ENCODE results near the gene ST6GALNAC4. TPM values are rescaled to one million over a fixed set of nuclear protein-coding genes. Genes with fewer than 3 reads are reported as not detected.
A peak's percentile ranks its signal among the peaks of the same experiment; 100 is the strongest.

ST6GALNAC4 gene
- total RNA-seq, 1 experiment from 2014 or later = 26.5 TPM

GRCh38 chr9:127905788-127906191 lies 11.1 kb downstream of the ST6GALNAC4 start:
- Histone ChIP-seq H3K27ac (no peak overlapping the region), H3K27me3 (replicated peaks) (no peaks in the 10 kb centered on the region), H3K4me1 (replicated peaks) (peaks cover 60% of the 10 kb centered on the region), H3K36me3 (peaks cover 14% of the 10 kb centered on the region), H3K4me3 (no peak overlapping the region), H3K9me3 (replicated peaks) (no peaks in the 10 kb centered on the region)
- no peak for DNase-seq (ENCODE audit: low read depth in 1 of 2, low spot score in 2 of 2)

DNA sequence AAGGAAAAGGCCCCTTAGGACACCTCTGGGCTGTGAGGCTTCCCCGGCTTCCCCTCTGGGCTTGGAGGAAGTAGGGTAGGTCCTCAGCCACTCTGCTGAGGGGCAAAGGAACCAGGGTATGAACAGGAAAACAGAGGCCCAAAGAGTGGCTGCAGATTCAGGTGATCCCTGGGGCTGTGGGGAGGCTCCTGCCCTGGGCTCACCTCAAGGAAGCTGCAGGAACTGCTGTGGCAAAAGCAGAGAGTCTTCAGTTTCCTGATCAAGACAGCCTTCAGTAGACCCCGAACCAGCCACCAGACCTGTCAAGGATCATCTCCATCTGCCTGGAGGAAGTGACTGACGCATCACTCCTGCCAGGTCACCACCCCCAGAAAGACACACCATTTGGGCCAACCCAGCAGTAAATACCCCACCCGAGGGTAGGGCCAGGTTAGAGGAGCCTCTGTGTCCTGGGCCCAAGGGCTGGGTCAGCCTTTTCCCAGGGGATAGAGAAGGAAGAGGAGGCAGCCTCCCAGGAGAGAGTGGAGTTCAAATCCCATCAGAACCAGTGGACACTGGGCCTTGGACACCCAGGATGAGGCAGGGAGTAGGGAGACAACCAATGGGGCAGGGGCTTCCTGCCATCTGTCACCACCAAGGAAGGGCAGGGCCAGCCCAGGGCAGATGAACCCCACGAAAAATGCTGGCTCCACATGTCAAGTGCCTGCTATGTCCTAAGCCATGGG lies 11.7 kb downstream of the ST6GALNAC4 start:
- peaks cover 12% of the 10 kb centered on the region for H3K36me3 ChIP-seq
- H3K4me1 ChIP-seq (replicated peaks) = peaks cover 58% of the 10 kb centered on the region
- no peak overlapping the region for H3K4me3 ChIP-seq
- H3K27me3 ChIP-seq (replicated peaks) = no peaks in the 10 kb centered on the region
- H3K9me3 ChIP-seq (replicated peaks) = no peaks in the 10 kb centered on the region
- H3K27ac ChIP-seq = peak overlapping the region; percentile 59
- DNase-seq (ENCODE audit: low read depth in 1 of 2, low spot score in 2 of 2) = no peak

DNA sequence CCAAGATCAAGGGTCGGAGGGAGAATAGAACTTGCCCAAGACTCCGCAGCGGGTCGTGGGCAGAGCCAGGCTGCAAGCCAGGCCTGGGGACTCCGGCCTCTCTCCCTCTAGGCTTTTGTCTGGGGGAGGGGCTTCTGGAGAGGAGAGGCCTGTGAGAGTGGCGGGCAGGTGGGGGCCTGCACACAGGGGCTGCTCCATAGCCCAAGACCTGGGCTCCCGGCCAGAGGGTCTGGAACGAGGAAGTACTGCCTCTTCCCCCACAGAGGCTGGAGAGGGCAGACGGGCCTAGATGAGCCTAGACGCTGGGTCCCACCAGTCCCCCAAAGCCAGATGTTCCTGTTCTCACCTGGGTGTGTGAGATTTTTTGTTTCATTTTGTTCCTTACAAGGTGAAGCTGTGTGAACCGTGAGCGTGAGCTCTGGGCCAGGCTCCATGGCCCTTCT lies 12.3 kb downstream of the ST6GALNAC4 start:
- Histone ChIP-seq H3K4me1 (replicated peaks) (peaks cover 64% of the 10 kb centered on the region), H3K27ac (peak overlapping the region; percentile 59), H3K4me3 (no peak overlapping the region), H3K9me3 (replicated peaks) (no peaks in the 10 kb centered on the region), H3K36me3 (peaks cover 7% of the 10 kb centered on the region), H3K27me3 (replicated peaks) (no peaks in the 10 kb centered on the region)
- DNase-seq (ENCODE audit: low read depth in 1 of 2, low spot score in 2 of 2) = no peak

DNA sequence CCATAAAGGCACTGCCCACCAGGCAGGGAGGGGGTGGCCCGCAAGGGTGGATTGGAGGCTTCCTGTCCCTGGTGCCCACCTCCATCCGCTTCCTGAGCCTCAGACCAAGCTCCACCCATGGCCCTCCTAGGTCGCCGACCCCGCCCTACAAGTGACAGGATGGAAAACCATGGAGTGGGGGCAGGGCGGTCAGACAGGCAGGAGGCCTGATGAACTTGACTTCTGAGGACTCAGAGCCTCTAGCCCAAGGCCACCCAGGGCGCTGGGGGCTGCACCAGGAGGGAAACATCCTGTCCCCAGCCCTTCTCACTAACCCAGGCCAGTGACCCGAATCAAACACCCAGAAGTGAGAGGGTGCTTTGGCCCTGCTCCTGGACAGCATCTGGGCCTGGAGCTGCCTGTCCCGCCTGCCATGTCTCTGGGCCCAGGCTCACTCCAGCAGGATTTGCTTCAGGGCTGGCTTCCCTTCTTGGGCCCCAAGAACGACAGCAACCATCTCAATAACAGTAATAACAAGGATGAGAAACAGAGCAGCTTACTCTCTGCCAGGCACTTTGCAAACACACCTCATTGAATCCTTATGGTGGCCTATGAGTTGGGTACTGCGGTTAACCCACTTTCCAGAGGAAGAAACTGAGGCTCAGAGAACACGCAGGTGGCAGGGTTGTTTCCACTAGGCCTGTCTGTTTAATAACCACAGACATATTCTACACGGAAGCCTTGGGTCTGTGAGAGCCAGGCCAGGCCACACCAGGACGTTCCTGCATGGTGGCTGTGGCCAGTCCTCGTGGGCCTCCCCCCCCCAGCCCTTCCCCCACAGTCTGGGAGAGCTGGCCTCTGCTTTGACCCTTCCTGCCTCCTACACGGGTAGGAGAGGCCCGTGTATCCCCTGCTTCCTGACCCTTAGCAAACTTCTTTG lies 13.0 kb downstream of the ST6GALNAC4 start:
- H3K4me3 ChIP-seq = no peak overlapping the region
- H3K27me3 ChIP-seq (replicated peaks) = no peaks in the 10 kb centered on the region
- H3K9me3 ChIP-seq (replicated peaks) = no peaks in the 10 kb centered on the region
- peaks cover 8% of the 10 kb centered on the region for H3K36me3 ChIP-seq
- peak; percentile 95 to 99 for DNase-seq (ENCODE audit: low read depth in 1 of 2, low spot score in 2 of 2)
- peaks cover 68% of the 10 kb centered on the region for H3K4me1 ChIP-seq (replicated peaks)
- peak overlapping the region; percentile 59 for H3K27ac ChIP-seq

- peak within 1 kb of the TSS; percentile 83 for H3K4me3 ChIP-seq
- H3K27ac ChIP-seq = peak within 1 kb of the TSS; percentile 78
- H3K27me3 ChIP-seq (replicated peaks) = no peaks in the 10 kb centered on the region
- H3K36me3 ChIP-seq = peaks cover 41% of the 10 kb centered on the region
- H3K9me3 ChIP-seq (replicated peaks) = no peaks in the 10 kb centered on the region
- peaks cover 56% of the 10 kb centered on the region for H3K4me1 ChIP-seq (replicated peaks)
- peak; percentile 54 to 66 for DNase-seq (ENCODE audit: low read depth in 1 of 2, low spot score in 2 of 2)
Observed at GRCh38 chr9:127899128-127899943, 17.5 kb downstream of the ST6GALNAC4 start, which contains the start of gene ST6GALNAC6. TSS of gene ST6GALNAC6 (minus strand) at chr9:127899603. CDS start at chr9:127897981, 1,622 bp downstream.

- DNase-seq (ENCODE audit: low read depth in 1 of 2, low spot score in 2 of 2) = peak; percentile 51 to 74
- Histone ChIP-seq H3K4me3 (peak overlapping the region; percentile 83), H3K4me1 (replicated peaks) (peaks cover 49% of the 10 kb centered on the region), H3K27me3 (replicated peaks) (no peaks in the 10 kb centered on the region), H3K27ac (peak overlapping the region; percentile 64), H3K9me3 (replicated peaks) (peaks cover 2% of the 10 kb centered on the region), H3K36me3 (peaks cover 48% of the 10 kb centered on the region)
Observed at GRCh38 chr9:127898433-127899127, 18.3 kb downstream of the ST6GALNAC4 start.

GRCh38 chr9:127897193-127897692 lies 19.6 kb downstream of the ST6GALNAC4 start:
- Histone ChIP-seq H3K4me3 (no peak overlapping the region), H3K36me3 (peaks cover 62% of the 10 kb centered on the region), H3K9me3 (replicated peaks) (peaks cover 6% of the 10 kb centered on the region), H3K27ac (no peak overlapping the region), H3K27me3 (replicated peaks) (no peaks in the 10 kb centered on the region), H3K4me1 (replicated peaks) (peaks cover 40% of the 10 kb centered on the region)
- DNase-seq (ENCODE audit: low read depth in 1 of 2, low spot score in 2 of 2) = peak in 1 of 2 experiments; percentile 60

DNA sequence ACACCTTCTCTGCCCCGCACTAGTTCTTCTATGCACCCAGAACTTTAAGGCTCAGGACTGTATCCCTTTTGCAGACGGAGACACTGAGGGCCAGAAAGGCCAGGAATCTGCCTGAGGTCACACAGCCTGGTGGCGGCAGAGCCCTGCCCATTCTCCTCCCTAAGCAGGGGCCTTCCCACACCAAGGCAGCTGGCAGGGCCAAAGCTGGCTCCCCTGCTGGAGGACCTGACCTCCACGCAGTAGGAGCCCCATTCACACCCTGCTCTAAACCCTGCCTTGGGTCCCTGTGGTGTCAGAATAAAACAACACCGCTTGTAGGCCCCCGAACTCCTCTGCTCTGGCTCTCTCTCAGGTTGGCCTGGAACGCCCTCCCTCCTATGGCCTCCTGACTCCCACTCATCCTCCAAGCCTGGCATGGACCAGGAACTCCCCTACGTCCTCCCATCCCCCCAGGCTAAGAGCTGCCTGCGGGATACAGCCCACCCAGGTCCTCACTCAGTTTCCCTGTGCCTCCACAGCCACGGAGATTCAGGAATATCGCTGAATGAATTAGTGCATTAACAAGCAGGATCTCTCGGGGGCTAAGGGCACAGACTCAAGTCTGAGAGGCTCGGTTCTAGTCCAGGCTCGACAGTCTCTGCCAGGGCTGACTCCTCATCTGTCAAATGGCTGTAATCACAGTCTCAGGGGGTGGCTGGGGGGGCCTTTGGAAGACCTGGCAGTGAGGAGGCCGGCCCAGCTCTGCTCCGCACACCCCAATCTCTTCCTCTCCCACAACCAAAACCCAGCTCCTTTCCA lies 20.2 kb downstream of the ST6GALNAC4 start:
- DNase-seq (ENCODE audit: low read depth in 1 of 2, low spot score in 2 of 2) = no peak
- H3K27ac ChIP-seq = no peak overlapping the region
- H3K4me3 ChIP-seq = no peak overlapping the region
- H3K36me3 ChIP-seq = peaks cover 65% of the 10 kb centered on the region
- H3K4me1 ChIP-seq (replicated peaks) = peaks cover 35% of the 10 kb centered on the region
- H3K9me3 ChIP-seq (replicated peaks) = peaks cover 6% of the 10 kb centered on the region
- no peaks in the 10 kb centered on the region for H3K27me3 ChIP-seq (replicated peaks)

GRCh38 chr9:127895811-127896210 lies 21.0 kb downstream of the ST6GALNAC4 start:
- peaks cover 28% of the 10 kb centered on the region for H3K4me1 ChIP-seq (replicated peaks)
- DNase-seq (ENCODE audit: low read depth in 1 of 2, low spot score in 2 of 2) = no peak
- H3K36me3 ChIP-seq = peaks cover 70% of the 10 kb centered on the region
- peaks cover 6% of the 10 kb centered on the region for H3K9me3 ChIP-seq (replicated peaks)
- no peaks in the 10 kb centered on the region for H3K27me3 ChIP-seq (replicated peaks)
- H3K27ac ChIP-seq = no peak overlapping the region
- no peak overlapping the region for H3K4me3 ChIP-seq

DNA sequence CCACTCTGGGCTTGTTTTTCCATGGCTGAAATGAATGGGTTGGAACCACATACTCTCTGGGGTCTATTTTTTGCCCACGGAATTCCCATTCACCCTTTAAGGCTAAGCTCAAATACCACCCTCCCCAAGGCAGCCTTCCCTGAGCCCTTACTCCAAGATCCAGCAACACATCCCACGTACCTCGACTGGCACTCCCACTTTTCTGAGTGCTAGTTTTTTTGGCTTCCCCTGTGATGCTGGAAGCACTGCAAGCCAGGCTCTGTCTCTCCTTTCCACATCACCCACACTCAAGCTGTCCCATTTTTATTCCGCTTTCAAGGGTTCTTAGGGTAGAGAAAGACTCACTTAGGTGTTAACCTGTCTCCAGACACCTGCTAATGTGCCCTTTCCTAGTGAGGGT lies 23.4 kb downstream of the ST6GALNAC4 start:
- H3K9me3 ChIP-seq (replicated peaks) = peaks cover 6% of the 10 kb centered on the region
- peaks cover 11% of the 10 kb centered on the region for H3K4me1 ChIP-seq (replicated peaks)
- H3K36me3 ChIP-seq = peaks cover 79% of the 10 kb centered on the region
- no peak overlapping the region for H3K27ac ChIP-seq
- no peak overlapping the region for H3K4me3 ChIP-seq
- H3K27me3 ChIP-seq (replicated peaks) = no peaks in the 10 kb centered on the region
- no peak for DNase-seq (ENCODE audit: low read depth in 1 of 2, low spot score in 2 of 2)

- no peak for DNase-seq (ENCODE audit: low read depth in 1 of 2, low spot score in 2 of 2)
- Histone ChIP-seq H3K9me3 (replicated peaks) (peaks cover 6% of the 10 kb centered on the region), H3K27me3 (replicated peaks) (no peaks in the 10 kb centered on the region), H3K4me3 (no peak overlapping the region), H3K36me3 (peaks cover 80% of the 10 kb centered on the region), H3K27ac (no peak overlapping the region), H3K4me1 (replicated peaks) (peaks cover 8% of the 10 kb centered on the region)
Observed at GRCh38 chr9:127892831-127893230, 24.0 kb downstream of the ST6GALNAC4 start.

DNA sequence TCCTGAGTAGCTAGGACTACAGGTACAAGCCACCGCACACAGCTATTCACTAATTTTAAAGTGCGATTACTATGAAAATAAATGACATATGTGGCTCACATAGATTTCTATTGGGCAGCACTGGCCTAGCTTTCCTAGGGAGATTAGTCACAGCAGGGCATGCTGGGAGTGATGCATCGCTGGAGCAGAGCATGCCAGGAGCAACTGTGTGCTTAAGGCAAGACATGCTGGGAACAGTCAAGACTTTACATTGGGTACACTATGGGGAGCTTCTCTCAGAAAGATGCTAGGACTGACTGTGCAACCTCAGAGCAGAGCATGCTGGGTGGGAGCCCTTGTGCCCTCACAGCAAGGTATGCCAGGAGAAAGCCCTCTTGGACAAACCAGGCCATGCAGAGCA lies 26.8 kb downstream of the ST6GALNAC4 start:
- H3K36me3 ChIP-seq = peaks cover 81% of the 10 kb centered on the region
- H3K9me3 ChIP-seq (replicated peaks) = peaks cover 6% of the 10 kb centered on the region

More for the DNA sequence above, 26.8 kb downstream of the ST6GALNAC4 start:
- H3K27ac ChIP-seq = no peak overlapping the region
- no peak overlapping the region for H3K4me3 ChIP-seq
- H3K27me3 ChIP-seq (replicated peaks) = no peaks in the 10 kb centered on the region
- no peak for DNase-seq (ENCODE audit: low read depth in 1 of 2, low spot score in 2 of 2)
- H3K4me1 ChIP-seq (replicated peaks) = 0 out of 2 replicates have a peak, but pooled peaks cover 3% of the 10 kb centered on the region
